Lower leg skin (tissue), 3 donors: ENCODE data around the gene DCXR.

Experiments
- CTCF ChIP-seq, 3 donors: fragments of 450-650 bp; IDR thresholded peaks; one replicate each; pipeline ENCODE4 v1.5.1; 2016; ENCODE audit warnings: antibody characterized with exemption in 3 of 3, mild to moderate bottlenecking in 3 of 3, moderate library complexity in 2 of 3
- POLR2A ChIP-seq, 2 donors: fragments of 450-650 bp; IDR thresholded peaks; one replicate each; pipeline ENCODE4 v1.6.1; 2016 to 2017; ENCODE audit warnings: antibody characterized with exemption in 2 of 2, mild to moderate bottlenecking in 1 of 2, moderate library complexity in 1 of 2

- TF ChIP-seq CTCF (IDR thresholded peaks at IDR 0.05): no peak
- TF ChIP-seq POLR2A (IDR thresholded peaks at IDR 0.05): no peak
Measured at GRCh38 chr17:82043507-82043906, 6.0 kb upstream of the DCXR start.
